Activated T-cell treated with anti-CD3 and anti-CD28 coated beads for 4 hours (primary cell): ENCODE results near the gene PLCL2.
"Not testable (repeated sequence)": the region's sequence is repeated elsewhere in the genome, so short reads cannot be mapped to it uniquely, and the experiment has no call there.

Experiments used
- DNase-seq: peaks from one replicate; pipeline ENCODE4 v3.0.0-alpha.2; 2020

The PLCL2 gene

DNA sequence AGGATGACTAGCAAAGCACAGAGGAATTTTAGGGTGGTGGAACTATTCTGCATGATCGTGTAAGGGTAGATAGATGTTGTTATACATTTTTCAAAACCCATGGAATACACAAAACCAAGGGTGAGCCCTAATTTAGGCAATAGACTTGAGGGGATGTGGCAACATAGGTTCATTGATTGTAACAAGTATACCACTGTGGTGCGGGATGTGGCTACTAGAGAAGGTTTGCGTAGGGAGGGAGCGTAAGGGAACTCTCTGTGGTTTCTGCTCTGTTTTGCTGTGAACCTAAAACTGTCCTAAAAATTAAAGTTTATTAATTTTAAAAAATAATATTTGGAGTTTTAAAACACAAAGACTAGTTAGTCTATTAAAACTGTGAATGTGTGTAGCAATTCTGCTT lies 202.8 kb downstream of the PLCL2 start:
- no peak for DNase-seq

DNA sequence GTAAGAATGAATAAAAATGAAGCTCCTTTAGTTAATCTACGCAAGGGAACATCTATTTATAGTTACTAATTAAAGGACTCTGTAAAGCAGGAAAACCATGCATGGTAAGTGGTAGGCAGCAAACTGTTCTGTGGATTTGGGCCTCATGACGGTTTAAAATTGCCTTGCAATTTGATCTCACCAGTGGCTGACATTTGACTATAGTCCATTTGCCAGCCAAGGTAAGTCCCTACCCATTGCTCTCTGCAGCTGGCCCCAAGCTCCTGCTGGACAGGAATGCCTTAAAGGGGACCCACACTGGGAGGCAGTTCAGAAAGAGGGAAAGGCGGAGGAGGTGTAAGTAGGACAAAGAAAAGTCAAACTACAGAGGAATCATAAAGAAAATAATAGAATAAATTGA lies 203.3 kb downstream of the PLCL2 start:
- DNase-seq, result no peak

GRCh38 chr3:17088602-17089313 lies 204.0 kb downstream of the PLCL2 start:
- DNase-seq, result peak; percentile 15

DNA sequence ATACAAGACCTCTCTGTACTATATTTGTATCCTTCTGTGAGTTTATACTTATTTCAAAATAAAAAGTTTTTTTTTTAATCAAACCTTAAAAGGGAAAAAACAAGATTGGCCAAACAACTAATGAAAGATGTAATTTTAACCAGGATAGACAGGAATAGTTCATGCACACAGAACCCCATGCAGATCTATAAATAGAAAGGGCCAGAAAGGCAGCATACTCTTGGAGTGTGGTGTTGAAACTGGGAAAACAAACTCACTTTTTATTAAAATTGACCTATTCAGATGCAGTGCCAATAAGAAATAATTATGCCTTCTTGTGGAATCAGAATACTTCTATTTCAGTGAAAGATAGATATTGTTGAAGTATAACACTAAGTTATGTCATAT lies 204.6 kb downstream of the PLCL2 start:
- no peak for DNase-seq

GRCh38 chr3:17090280-17090983 lies 205.7 kb downstream of the PLCL2 start:
- no peak for DNase-seq

- DNase-seq, result no peak
These were observed 207.3 kb downstream of the PLCL2 start for GRCh38 chr3:17091910-17092582.

GRCh38 chr3:17092583-17092933 lies 207.8 kb downstream of the PLCL2 start:
- no peak for DNase-seq

DNA sequence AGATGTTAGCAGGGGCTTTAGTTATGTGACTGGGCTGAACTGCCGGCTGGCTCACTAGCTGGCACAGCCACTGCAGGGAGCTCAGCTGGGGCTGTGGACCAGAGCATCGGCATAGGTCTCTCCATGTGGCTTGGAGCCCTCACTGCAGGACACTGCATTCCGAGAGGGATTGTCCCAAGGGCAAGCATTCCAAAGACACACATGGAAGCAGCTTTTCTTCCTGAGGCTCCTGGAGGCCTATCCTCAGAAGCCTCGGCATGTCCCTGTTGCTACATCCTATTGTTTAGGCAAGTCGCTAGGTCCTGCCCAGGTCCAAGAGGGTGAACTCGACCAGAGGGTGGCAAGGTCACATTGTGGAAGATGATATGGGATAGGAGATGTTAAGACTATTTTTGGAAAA lies 209.8 kb downstream of the PLCL2 start:
- no peak for DNase-seq

DNA sequence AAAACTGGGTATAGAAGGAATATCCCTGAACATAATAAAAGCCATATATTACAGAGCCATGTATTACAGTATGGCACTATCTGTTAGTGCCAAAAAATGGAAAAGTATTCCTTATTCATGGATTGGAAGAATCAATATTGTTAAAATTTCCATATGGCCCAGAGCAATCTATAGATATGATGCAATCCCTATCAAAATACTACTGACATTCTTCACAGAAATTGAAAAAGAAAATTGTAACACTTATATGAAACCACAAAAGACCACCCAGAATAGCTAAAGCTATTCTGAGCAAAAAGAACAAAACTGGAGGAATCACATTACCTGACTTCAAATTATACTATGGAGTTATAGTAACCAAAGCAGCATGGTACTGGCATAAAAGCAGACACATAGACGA lies 218.8 kb downstream of the PLCL2 start:
- no peak for DNase-seq

DNA sequence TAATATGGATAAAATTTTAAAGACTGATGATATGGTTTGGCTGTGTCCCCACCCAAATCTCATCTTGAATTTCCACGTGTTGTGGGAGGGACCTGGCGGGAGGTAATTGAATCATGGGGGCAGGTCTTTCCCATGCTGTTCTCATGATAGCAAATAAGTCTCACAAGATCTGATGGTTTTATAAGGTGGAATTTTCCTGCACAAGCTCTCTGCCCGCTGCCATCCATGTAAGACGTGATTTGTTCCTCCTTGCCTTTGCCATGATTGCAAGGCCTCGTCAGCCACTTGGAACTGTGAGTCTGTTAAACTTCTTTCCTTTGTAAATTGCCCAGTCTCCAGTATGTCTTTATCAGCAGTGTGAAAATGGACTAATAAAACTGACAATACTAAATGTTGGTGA lies 222.0 kb downstream of the PLCL2 start:
- DNase-seq, result not testable (repeated sequence)

DNA sequence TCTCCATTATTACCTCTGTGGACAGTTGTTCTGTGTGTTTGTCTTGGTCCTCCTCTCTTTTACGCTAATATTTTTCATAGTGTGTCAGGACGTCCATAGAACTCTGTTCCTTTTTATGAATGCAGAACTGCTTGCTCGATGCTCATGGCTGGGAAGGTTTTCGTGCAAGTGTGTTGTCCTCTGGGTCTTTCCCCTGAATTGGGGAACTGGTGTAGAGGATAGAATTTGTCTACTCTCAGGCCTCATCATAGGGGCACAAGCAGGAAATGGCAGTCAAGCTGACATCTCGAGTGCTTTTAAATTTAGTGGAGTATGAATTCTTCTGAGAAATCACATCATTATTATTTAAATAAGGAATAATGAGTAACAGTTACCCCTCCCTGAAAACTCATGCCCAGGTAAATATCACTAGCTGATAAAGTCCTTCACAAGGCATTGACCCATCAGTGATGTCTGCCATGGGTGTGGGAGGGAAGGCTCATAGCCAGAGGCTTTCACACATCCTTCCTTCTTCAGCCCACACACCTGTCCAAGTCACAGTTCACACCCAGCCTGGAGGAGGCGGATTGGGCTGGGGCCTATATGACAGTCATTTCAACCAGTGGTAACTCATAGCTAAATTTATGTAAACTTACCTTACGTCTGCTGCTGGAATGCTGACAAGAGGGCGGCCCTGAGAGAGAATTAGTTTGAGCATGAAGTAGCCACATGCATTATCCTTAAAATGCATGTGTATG lies 226.1 kb downstream of the PLCL2 start:
- no peak for DNase-seq

- no peak for DNase-seq
These were observed 226.8 kb downstream of the PLCL2 start for GRCh38 chr3:17111586-17111985.

DNA sequence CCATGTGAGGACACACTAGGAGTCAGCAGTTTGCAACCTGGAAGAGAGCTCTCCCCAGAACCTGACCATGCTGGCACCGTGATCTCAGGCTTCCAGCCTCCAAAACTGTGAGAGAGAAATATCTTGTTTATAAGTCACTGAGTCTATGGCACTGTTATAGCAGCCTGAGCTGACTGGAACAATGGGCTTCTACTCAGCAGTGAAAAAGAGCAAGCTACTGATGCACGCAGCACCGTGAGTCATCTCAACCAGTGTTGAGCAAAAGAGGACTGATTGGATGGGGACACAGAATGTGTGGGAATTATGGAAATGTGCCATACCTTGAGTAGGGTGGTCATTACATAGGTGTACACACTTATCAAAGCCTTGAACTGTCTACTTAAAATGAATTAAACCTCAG lies 230.4 kb downstream of the PLCL2 start:
- no peak for DNase-seq

GRCh38 chr3:17116007-17116600 lies 231.3 kb downstream of the PLCL2 start:
- DNase-seq, result no peak

DNA sequence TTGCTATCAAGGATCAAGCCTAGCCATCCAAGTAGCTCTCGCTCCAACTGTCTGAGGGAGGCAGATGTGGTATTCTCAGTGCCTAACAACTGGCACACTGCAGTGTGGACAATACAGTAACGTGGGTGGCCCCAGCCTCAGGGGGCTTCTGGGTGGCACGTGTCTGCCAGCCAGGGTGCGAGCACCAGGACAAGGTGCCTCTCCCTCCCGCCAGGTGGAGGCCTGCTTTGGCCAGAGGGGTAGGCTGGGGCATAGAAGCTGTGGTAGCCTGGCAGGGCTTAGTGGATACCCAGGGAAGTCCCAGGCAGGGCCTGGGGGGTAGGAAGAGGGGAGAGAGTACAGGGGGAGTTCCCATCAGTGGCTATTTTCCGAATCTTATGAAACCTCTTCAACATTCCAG lies 234.0 kb downstream of the PLCL2 start:
- no peak for DNase-seq

GRCh38 chr3:17119201-17120072 lies 234.7 kb downstream of the PLCL2 start:
- no peak for DNase-seq

GRCh38 chr3:17120115-17120514 lies 235.4 kb downstream of the PLCL2 start:
- no peak for DNase-seq

- DNase-seq, result no peak
These were observed 236.6 kb downstream of the PLCL2 start for GRCh38 chr3:17121336-17121735.

- DNase-seq, result no peak
These were observed 238.0 kb downstream of the PLCL2 start for GRCh38 chr3:17122758-17123157.

GRCh38 chr3:17125738-17126442 lies 241.1 kb downstream of the PLCL2 start:
- DNase-seq, result no peak

- DNase-seq, result not testable (repeated sequence)
These were observed 243.9 kb downstream of the PLCL2 start for GRCh38 chr3:17128671-17129070.
